ENCODE results near the gene SGCA. TPM values are rescaled to one million over a fixed set of nuclear protein-coding genes. Genes with fewer than 3 reads are reported as not detected.
A peak's percentile ranks its signal among the peaks of the same experiment; 100 is the strongest.

SGCA gene
- total and polyA plus RNA-seq, 2 of the 13 experiments (the other 11 are each of a cell fraction or from before 2014, with no cell fraction given): not detected

GRCh38 chr17:50154604-50155003 lies 11.2 kb upstream of the SGCA start (continued):
- TF ChIP-seq ZNF275 (CRISPR knock-in tag; IDR thresholded peaks at IDR 0.05; ENCODE audit: borderline replicate concordance): no peak
- TF ChIP-seq HNRNPL (IDR thresholded peaks at IDR 0.05; ENCODE audit: low read depth, low read length): no peak
- no peak for TF ChIP-seq FLYWCH1 (CRISPR knock-in tag; IDR thresholded peaks at IDR 0.05)
- TF ChIP-seq KAT2B (IDR thresholded peaks at IDR 0.05; ENCODE audit: borderline replicate concordance, low read depth, low read length): no peak
- no peak for TF ChIP-seq PBX3 (CRISPR knock-in tag; IDR thresholded peaks at IDR 0.05; ENCODE audit: borderline replicate concordance)
- no peak for TF ChIP-seq NFATC3 (CRISPR knock-in tag; IDR thresholded peaks at IDR 0.05)

GRCh38 chr17:50155115-50155819 lies 10.5 kb upstream of the SGCA start:
- Histone ChIP-seq H3K27ac (ENCODE audit: extremely low read length, insufficient read depth, low read length) (no peak overlapping the region), H3K36me3 (replicated peaks in 1 of 2; ENCODE audit: control insufficient read depth in 1 of 2, insufficient read depth in 2 of 2, low read length in 2 of 2) (no peaks in the 10 kb centered on the region), H3K27me3 (ENCODE audit: control insufficient read depth in 1 of 2, insufficient read depth in 2 of 2, low read length in 2 of 2) (peaks cover 2 to 20% of the 10 kb centered on the region in 2 experiments; a peak in 3 of 5 replicates), H3K4me1 (ENCODE audit: insufficient read depth, low read length) (peaks cover 15% of the 10 kb centered on the region), H3K79me2 (ENCODE audit: insufficient read depth, low read length) (no peaks in the 10 kb centered on the region), H3K4me3 (replicated peaks in 1 of 3; ENCODE audit: insufficient read depth in 1 of 3, low read depth in 2 of 3, low read length in 3 of 3) (no peak overlapping the region), H3K9me3 (ENCODE audit: low read length) (no peaks in the 10 kb centered on the region), H4K20me1 (ENCODE audit: insufficient read depth, low read length) (no peaks in the 10 kb centered on the region), H3K4me2 (ENCODE audit: low read depth, low read length) (no peak overlapping the region), H3K9ac (ENCODE audit: insufficient read depth, low read depth, low read length) (no peak overlapping the region), H2AFZ (ENCODE audit: low read length) (no peak overlapping the region)
- CTCF ChIA-PET (ENCODE audit: low intra/inter-chr PET ratio, low total read pairs): no interaction called here
- no TSS peak for BruUV-seq (replicated peaks)
- 40% methylated on average over 8 of the region's 8 CpGs for WGBS (ENCODE audit: low lambda C conversion rate)
- ATAC-seq (no peak), FAIRE-seq (no peak), DNase-seq (ENCODE audit: low spot score) (no peak)
- in situ Hi-C loops (cut with HindIII; ENCODE audit: extremely low pct_ligation_motif_present, low pct_unique_long_range_greater_than_20kb): no loop called here
- intact Hi-C loops (cut with micrococcal nuclease; ENCODE audit: unreplicated experiment): no loop called here
- POLR2A ChIA-PET: no interaction called here
- no peak for TF ChIP-seq ZBTB2 (CRISPR knock-in tag; IDR thresholded peaks at IDR 0.05; ENCODE audit: low read depth)
- TF ChIP-seq E2F2 (CRISPR knock-in tag; IDR thresholded peaks at IDR 0.05; ENCODE audit: borderline replicate concordance): no peak
- no peak for TF ChIP-seq ZBTB49 (CRISPR knock-in tag; IDR thresholded peaks at IDR 0.05; ENCODE audit: borderline replicate concordance)
- TF ChIP-seq ZNF263 (CRISPR knock-in tag; IDR thresholded peaks at IDR 0.05): no peak
- 0 out of 2 replicates have a peak, but pooled peaks have one; percentile 37 for TF ChIP-seq ZBTB33 (CRISPR knock-in tag; IDR thresholded peaks at IDR 0.05)
